ENCODE results near the gene GALNT1.

GRCh38 chr18:35610089-35610488 lies 28.5 kb downstream of the GALNT1 start:
- TF ChIP-seq, protein P1, sequence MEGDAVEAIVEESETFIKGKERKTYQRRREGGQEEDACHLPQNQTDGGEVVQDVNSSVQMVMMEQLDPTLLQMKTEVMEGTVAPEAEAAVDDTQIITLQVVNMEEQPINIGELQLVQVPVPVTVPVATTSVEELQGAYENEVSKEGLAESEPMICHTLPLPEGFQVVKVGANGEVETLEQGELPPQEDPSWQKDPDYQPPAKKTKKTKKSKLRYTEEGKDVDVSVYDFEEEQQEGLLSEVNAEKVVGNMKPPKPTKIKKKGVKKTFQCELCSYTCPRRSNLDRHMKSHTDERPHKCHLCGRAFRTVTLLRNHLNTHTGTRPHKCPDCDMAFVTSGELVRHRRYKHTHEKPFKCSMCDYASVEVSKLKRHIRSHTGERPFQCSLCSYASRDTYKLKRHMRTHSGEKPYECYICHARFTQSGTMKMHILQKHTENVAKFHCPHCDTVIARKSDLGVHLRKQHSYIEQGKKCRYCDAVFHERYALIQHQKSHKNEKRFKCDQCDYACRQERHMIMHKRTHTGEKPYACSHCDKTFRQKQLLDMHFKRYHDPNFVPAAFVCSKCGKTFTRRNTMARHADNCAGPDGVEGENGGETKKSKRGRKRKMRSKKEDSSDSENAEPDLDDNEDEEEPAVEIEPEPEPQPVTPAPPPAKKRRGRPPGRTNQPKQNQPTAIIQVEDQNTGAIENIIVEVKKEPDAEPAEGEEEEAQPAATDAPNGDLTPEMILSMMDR (IDR thresholded peaks at IDR 0.05) = no peak
- no peak for TF ChIP-seq POLR2A (IDR thresholded peaks at IDR 0.05)
